NK-92 (cell line): ENCODE results near the gene GAS6.

Experiments
- DNase-seq: peaks from one replicate; lab custom pipeline; 2025; ENCODE audit not compliant: unreplicated experiment; lab: John Stamatoyannopoulos, UW

GAS6 gene

GRCh38 chr13:113777311-113778260 is 86.3 kb downstream of the GAS6 start:
- DNase-seq, result no peak

GRCh38 chr13:113776231-113777125 is 87.4 kb downstream of the GAS6 start:
- no peak for DNase-seq

GRCh38 chr13:113775451-113776145 is 88.3 kb downstream of the GAS6 start:
- no peak for DNase-seq

GRCh38 chr13:113774177-113775107 is 89.4 kb downstream of the GAS6 start:
- DNase-seq, result no peak

- no peak for DNase-seq
Measured at GRCh38 chr13:113771709-113772331, 92.1 kb downstream of the GAS6 start.

GRCh38 chr13:113770937-113771336 is 92.9 kb downstream of the GAS6 start:
- DNase-seq, result no peak
